GM18519 (cell line): ENCODE data around the gene GALNT16.
"Not testable (repeated sequence)": the region's sequence is repeated elsewhere in the genome, so short reads cannot be mapped to it uniquely, and the experiment has no call there.

Source experiments
- ATAC-seq: cut with Tn5 transposase; IDR thresholded peaks from one replicate; pipeline ENCODE4 v1.9.1; 2021; ENCODE audit warnings: mild to moderate bottlenecking, moderate library complexity; ENCODE audit not compliant: unreplicated experiment, low FRiP score

Gene GALNT16

DNA sequence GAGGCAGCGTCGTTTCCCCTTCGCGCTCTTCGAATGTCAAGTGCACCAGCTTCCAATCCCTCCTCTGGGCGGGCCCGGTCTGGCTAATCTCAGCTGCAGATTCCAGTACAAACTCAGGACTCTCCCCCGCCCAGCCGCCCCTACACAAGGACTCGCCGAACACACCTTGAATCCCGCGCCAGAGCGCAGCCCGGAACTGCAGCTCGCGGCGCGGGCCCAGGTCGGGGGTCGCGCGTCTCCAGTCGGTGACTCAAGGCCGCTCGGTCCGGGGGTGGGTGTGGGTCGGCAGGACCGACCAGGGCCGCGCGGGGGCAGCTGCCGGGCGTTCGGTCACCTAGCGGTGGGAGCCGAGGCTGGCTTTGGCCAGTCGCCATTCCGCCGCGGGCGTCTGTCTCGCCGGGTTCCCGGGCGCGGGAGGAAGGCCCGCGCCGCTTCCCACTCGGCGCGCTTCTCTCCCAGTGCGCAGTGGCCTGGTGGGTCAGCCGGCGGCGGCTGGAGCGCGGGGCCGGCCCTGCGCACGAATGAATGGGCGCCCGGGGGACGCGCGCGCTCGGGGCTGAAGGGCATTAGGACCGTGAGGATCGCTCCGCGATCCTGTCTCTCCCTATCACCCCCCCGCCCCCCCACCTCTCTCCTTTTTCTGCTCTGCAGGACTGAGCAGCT is at the start of gene GALNT16:
Gene GALNT16 (plus strand): TSS at position 632 of the 663 bp plus-strand sequence. CDS start 133 bp downstream, outside the sequence.
- no peak for ATAC-seq

- ATAC-seq, result no peak
Observed at GRCh38 chr14:69214393-69214792, 45.6 kb upstream of the GALNT16 start.

DNA sequence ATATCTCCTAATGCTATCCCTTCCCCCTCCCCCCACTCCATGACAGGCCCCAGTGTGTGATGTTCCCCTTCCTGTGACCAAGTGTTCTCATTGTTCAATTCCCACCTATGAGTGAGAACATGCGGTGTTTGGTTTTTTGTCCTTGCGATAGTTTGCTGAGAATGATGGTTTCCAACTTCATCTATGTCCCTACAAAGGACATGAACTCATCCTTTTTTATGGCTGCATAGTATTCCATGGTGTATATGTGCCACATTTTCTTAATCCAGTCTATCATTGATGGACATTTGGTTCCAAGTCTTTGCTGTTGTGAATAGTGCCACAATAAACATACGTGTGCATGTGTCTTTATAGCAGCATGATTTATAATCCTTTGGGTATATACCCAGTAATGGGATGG is 42.3 kb upstream of the GALNT16 start:
- not testable (repeated sequence) for ATAC-seq

GRCh38 chr14:69224946-69225345 is 35.0 kb upstream of the GALNT16 start:
- ATAC-seq, result no peak

GRCh38 chr14:69226178-69226577 is 33.8 kb upstream of the GALNT16 start:
- no peak for ATAC-seq

DNA sequence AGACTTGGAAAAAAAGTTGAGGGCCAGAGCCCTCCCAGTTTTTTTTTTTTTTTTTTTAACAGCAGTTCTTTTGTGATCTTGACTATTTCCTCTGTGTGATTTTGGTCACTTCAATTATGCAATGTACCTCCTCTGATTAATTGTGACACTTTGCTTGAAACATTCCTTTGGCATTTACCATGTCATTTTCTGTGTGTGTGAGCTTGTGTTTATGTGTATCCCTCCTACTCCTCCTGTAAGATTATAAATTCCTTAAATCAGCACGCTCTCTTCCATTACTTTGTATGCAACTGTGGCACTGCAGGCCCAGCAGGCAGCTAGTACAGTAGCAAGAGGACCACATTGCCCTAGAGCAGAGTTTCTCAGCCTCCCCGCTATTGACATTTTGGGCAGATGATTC is 33.2 kb upstream of the GALNT16 start:
- ATAC-seq, result no peak

DNA sequence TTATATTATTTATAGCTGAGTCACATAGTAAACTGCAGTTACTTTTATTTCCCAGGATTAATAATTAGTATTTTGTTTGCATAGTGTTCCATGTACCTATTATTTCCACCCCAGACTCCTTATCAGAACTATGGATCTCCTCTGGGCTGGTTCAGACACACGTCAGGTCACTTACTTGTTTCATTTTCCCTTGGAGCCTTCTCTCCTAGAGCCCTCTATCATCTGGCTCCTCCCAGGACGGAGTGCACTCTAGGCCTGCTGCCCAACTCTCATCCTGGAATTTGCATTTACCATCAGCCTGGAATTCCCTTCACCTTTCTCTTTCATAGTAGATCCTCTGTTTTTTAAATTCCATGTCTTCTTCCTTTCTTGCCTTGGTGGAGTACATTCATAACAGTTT is 28.5 kb upstream of the GALNT16 start:
- ATAC-seq, result no peak

DNA sequence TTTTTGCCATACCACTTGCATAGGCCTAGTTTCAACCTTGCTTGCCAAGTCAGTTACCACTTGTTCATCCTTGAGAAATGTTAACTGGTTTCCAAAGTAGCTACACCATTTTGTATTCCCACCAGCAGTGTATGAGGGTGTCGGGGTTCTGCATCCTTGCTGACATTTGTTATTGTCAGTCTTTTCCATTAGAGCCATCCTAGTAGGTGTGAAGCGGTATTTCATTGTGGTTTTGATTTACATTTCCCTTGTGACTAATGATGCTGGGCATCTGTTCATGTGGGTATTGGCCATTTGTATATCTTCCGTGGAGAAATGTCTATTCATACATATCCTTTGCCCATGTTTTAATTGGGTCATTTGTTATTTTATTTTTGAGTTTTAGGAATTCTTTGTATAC is 27.6 kb upstream of the GALNT16 start:
- ATAC-seq, result no peak

DNA sequence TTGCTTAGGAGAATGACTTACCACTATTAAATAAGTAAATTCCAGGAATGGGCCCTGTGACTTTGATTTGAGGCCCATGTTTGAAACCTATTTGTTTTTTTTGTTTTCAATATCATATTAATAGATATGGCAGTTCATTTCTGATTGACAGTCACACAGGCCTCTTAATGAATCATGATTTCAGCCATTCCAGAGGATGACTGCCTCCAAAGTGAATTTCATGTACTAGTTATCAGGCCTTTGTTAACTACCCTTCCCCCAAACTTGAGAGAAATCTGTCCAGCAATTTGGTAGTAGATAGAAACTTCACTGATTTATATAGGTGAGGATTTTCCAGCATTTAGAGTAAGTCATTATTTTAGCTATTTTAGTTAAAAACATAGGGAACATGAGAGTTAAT is 25.9 kb upstream of the GALNT16 start:
- no peak for ATAC-seq

GRCh38 chr14:69235708-69236107 is 24.2 kb upstream of the GALNT16 start:
- no peak for ATAC-seq

- ATAC-seq, result no peak
Observed at GRCh38 chr14:69237142-69237541, 22.8 kb upstream of the GALNT16 start.

DNA sequence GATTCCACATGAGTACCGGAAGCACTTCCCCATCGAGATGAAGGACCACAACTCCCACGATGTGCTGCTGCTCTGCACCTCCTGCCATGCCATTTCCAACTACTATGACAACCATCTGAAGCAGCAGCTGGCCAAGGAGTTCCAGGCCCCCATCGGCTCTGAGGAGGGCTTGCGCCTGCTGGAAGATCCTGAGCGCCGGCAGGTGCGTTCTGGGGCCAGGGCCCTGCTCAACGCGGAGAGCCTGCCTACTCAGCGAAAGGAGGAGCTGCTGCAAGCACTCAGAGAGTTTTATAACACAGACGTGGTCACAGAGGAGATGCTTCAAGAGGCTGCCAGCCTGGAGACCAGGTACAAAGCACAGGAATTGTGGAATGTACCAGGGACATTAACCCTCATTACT is 22.4 kb upstream of the GALNT16 start:
- ATAC-seq, result no peak

DNA sequence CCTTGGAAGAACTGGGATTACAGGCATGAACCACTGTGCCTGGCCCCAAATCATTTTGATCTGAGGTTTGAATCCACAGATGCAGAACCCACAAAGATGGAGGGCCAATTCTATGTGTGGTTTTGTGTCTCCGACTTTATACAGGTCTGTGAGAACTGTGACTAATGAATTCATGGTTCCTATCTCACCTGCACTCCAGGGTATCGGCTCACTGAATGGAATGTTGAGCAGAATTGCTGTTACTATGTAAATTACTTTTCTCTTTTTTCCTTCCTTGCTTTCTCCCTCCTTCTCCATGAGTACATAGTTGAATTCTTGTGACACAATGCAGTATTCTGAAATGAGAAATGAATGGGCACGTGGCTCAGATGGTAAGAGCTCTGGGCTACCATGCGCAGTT is 21.1 kb upstream of the GALNT16 start:
- ATAC-seq, result no peak

DNA sequence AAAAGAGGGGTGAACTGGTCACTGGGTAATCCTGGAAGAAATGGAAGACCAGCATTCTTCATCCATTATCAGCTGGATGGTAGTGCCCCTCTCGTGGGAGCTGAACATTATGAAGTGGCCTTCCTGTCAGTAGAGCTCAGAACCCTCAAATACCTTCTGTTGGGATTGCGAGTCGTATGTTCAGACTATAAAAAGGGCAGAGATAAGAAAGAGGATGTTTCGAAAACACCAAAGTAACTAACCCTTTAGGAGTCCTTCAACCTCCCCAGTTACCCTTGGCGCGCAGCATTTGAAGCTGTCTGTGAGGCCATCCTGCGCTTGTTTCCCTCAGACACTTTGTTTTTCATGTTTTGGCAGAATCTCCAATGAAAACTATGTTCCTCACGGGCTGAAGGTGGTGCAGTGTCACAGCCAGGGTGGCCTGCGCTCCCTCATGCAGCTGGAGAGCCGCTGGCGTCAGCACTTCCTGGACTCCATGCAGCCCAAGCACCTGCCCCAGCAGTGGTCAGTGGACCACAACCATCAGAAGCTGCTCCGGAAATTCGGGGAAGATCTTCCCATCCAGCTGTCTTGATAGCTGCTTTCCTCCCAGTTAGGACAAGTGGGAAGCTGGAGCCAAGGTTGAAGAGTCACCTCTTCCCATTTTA is 19.3 kb upstream of the GALNT16 start:
- no peak for ATAC-seq

GRCh38 chr14:69241577-69241976 is 18.4 kb upstream of the GALNT16 start:
- ATAC-seq, result no peak

DNA sequence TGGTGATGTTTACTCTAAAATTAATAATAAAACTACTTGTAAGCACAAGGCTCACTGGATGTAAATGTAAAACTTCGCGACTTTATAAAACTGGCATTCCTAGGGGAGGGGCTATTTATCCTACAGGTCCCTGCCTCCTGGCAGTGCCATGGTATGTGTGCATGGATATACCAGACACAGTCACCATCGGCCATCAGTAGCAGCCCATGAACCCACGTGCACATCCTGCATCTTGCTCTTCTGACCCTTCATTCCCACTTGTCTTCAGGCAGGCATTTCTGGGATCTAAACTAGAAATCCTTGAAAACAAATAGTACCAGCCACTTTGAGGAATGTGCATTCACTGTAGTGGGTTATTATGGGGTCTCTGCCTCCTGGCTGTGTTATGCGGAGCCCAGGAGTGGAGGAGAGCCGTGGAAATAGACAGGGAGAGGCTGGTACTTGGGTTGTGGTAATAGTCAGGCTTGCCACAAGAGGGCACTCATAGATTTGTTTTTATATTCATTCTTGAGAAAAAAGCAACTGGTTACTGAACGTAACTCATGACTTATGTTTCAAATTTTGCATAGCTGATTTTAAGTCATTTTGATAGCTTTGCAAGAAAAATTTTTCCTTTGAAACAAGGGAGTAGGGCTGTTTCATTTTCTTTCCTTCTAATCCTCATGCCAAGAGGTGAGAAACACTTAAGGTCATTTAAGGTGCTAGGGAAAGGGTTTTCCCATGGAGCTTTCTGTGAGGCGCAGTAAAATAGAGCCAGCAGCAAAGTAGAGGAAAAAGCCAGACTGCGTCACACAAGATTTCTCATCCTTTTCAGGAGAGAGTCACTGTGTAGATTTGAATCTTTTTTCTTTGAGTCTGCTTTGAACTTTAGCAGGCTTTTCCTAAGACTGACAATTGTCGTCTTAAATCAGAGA is 17.4 kb upstream of the GALNT16 start:
- no peak for ATAC-seq

DNA sequence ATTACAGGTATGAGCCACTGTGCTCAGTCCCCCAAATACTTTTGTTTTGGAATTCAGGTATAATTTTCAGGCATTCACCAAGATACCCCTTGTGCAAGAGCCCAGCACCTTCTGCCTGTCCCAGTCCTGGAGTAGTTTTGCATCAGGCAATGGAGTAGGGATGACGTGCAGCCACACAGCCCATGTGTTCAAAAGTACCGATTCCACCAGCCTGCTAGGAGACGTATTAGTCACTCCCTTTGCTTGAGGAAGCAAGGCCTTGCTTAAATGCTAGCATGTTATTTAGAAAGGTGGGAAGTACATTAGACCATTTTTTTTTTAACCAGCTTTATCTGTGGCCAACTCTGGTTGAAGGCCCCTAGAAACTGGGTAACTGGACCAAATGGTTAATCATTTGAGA is 15.0 kb upstream of the GALNT16 start:
- no peak for ATAC-seq

DNA sequence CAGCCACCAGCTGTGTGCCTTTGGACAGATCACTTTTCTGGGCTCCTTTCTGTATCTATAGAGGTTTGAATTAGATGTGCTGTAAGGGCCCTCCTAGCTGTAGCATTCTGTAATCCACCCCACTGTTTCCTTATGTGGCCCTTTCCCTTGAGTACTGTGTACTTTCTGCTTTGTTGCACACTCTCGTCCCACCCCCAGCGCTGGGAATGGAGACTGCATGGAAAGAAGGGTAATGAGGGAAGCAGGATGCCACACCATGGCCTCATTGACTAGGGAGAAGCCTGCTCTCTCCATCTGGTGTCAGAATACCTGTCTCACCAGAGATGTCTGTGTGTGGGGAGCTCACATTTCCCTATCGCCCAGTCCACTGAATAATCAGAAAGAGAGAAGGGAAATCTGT is 13.6 kb upstream of the GALNT16 start:
- ATAC-seq, result no peak

GRCh38 chr14:69247676-69248440 is 12.1 kb upstream of the GALNT16 start:
- no peak for ATAC-seq

DNA sequence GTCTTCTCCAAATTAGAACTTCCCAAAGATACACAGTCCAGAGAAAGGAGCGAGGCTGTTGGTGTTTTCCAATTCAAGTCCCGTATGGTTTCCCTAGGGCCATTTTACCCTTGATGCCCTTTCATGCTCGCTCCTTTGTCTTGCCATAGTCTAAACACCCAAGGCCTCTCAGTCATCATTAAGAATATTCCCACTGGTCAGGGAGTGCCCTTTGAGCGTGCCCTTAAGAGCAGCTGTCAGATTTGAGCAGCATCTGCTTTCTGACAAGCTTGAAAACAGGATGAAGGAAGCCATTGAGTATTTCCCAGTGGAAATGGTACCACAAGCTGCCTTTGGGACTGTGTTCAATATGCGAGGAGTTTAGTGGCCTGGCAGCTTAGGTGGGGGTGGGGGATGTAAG is 10.4 kb upstream of the GALNT16 start:
- no peak for ATAC-seq

- ATAC-seq, result no peak
Observed at GRCh38 chr14:69252851-69253250, 7.1 kb upstream of the GALNT16 start.
